Measurements from ENCODE around the gene CATSPERD. TPM values are rescaled to one million over a fixed set of nuclear protein-coding genes. Genes with fewer than 3 reads are reported as not detected.
A peak's percentile ranks its signal among the peaks of the same experiment; 100 is the strongest.

The CATSPERD gene
- total and polyA plus RNA-seq, 9 of the 15 experiments (the other 6 are each of a cell fraction or from before 2014, with no cell fraction given), result not detected

DNA sequence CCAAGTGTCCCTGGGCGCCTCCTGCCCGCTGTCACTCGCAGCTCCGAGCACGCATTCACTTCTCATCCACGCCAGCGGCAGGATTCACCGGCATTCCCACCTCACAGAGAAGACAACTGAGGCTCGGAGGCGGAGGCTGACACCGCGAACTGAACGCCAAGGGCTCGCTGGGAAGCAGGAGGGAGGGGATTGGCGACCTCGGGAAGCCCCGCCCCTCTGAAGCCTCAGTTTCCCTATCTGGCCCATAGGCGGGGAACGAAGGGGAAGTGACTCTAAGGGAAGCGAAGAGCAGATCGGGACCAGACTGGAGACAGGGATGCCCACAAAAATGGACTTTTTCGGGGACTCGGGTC is 40.4 kb upstream of the CATSPERD start (continued):
- TF ChIP-seq, protein P1, sequence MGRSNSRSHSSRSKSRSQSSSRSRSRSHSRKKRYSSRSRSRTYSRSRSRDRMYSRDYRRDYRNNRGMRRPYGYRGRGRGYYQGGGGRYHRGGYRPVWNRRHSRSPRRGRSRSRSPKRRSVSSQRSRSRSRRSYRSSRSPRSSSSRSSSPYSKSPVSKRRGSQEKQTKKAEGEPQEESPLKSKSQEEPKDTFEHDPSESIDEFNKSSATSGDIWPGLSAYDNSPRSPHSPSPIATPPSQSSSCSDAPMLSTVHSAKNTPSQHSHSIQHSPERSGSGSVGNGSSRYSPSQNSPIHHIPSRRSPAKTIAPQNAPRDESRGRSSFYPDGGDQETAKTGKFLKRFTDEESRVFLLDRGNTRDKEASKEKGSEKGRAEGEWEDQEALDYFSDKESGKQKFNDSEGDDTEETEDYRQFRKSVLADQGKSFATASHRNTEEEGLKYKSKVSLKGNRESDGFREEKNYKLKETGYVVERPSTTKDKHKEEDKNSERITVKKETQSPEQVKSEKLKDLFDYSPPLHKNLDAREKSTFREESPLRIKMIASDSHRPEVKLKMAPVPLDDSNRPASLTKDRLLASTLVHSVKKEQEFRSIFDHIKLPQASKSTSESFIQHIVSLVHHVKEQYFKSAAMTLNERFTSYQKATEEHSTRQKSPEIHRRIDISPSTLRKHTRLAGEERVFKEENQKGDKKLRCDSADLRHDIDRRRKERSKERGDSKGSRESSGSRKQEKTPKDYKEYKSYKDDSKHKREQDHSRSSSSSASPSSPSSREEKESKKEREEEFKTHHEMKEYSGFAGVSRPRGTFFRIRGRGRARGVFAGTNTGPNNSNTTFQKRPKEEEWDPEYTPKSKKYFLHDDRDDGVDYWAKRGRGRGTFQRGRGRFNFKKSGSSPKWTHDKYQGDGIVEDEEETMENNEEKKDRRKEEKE (IDR thresholded peaks at IDR 0.05; ENCODE audit: borderline replicate concordance in 1 of 2, control insufficient read depth in 1 of 2, low read depth in 2 of 2, low read length in 1 of 2), result no peak
- peak; percentile 77; the same call in 1 of the 2 replicates for TF ChIP-seq NR1H2 (CRISPR knock-in tag; IDR thresholded peaks at IDR 0.05)
- 0 out of 2 replicates have a peak, but pooled peaks have one; percentile 30 for TF ChIP-seq ARID2 (IDR thresholded peaks at IDR 0.05)
- no peak for TF ChIP-seq BACH1 (tag; IDR thresholded peaks at IDR 0.05)
- TF ChIP-seq HNRNPL (IDR thresholded peaks at IDR 0.05; ENCODE audit: low read depth, low read length), result no peak
- TF ChIP-seq PRPF4 (IDR thresholded peaks at IDR 0.05; ENCODE audit: insufficient read depth, low read depth, low read length, poor library complexity, severe bottlenecking), result no peak
- no peak for TF ChIP-seq CREB3 (tag; conservative IDR thresholded peaks at IDR 0.05; ENCODE audit: low read depth)
- no peak for TF ChIP-seq ZC3H8 (IDR thresholded peaks at IDR 0.05)
- no peak for TF ChIP-seq PURB (CRISPR knock-in tag; IDR thresholded peaks at IDR 0.05; ENCODE audit: low read depth)
- no peak for TF ChIP-seq GATAD2B (IDR thresholded peaks at IDR 0.05; ENCODE audit: borderline replicate concordance)
- TF ChIP-seq ID3 (CRISPR knock-in tag; IDR thresholded peaks at IDR 0.05), result no peak
- TF ChIP-seq ID3 (tag; IDR thresholded peaks at IDR 0.05), result no peak
- TF ChIP-seq SAFB2 (IDR thresholded peaks at IDR 0.05; ENCODE audit: borderline replicate concordance, low read depth, low read length, severe bottlenecking), result no peak
- TF ChIP-seq ZNF778 (CRISPR knock-in tag; IDR thresholded peaks at IDR 0.05), result no peak
- TF ChIP-seq SRSF7 (optimal IDR thresholded peaks at IDR 0.05; ENCODE audit: low read depth, low read length), result no peak
- TF ChIP-seq MCM7 (IDR thresholded peaks at IDR 0.05), result no peak
- no peak for TF ChIP-seq JUNB (CRISPR knock-in tag; conservative IDR thresholded peaks at IDR 0.05)
- no peak for TF ChIP-seq GATA2 (CRISPR knock-in tag; IDR thresholded peaks at IDR 0.05)
- TF ChIP-seq EGR1 (conservative IDR thresholded peaks at IDR 0.05), result peak; percentile 21; the same call in 1 of the 2 replicates
- TF ChIP-seq SMARCE1 (IDR thresholded peaks at IDR 0.05), result peak; percentile 25; the same call in 1 of the 2 replicates
- TF ChIP-seq ETV1 (tag; conservative IDR thresholded peaks at IDR 0.05; ENCODE audit: low read depth), result no peak
- TF ChIP-seq, protein P2, sequence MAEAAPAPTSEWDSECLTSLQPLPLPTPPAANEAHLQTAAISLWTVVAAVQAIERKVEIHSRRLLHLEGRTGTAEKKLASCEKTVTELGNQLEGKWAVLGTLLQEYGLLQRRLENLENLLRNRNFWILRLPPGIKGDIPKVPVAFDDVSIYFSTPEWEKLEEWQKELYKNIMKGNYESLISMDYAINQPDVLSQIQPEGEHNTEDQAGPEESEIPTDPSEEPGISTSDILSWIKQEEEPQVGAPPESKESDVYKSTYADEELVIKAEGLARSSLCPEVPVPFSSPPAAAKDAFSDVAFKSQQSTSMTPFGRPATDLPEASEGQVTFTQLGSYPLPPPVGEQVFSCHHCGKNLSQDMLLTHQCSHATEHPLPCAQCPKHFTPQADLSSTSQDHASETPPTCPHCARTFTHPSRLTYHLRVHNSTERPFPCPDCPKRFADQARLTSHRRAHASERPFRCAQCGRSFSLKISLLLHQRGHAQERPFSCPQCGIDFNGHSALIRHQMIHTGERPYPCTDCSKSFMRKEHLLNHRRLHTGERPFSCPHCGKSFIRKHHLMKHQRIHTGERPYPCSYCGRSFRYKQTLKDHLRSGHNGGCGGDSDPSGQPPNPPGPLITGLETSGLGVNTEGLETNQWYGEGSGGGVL (CRISPR knock-in tag; IDR thresholded peaks at IDR 0.05), result no peak
- peak; percentile 47; the same call in 1 of the 2 replicates for TF ChIP-seq RB1 (IDR thresholded peaks at IDR 0.05; ENCODE audit: low read depth)
- TF ChIP-seq HES1 (IDR thresholded peaks at IDR 0.05; ENCODE audit: low read depth), result no peak

All from K562 (cell line).